CD4-positive, alpha-beta T cell (primary cell): ENCODE data around the gene DNAH11. TPM values are rescaled to one million over a fixed set of nuclear protein-coding genes. Genes with fewer than 3 reads are reported as not detected.

Experiments used
- ATAC-seq: fragments of 200-7000 bp; cut with Tn5 transposase; one replicate; pipeline ENCODE4 v1.10.0; 2022; ENCODE audit warnings: mild to moderate bottlenecking; ENCODE audit not compliant: poor library complexity
- CTCF ChIA-PET: fragments of 350-600 bp; sonication (Branson Sonifier 250); formaldehyde crosslinking; loops from one replicate; lab custom pipeline; 2021; ENCODE audit warnings: antibody characterized with exemption, inconsistent platforms; lab: Charles Lee
- POLR2A ChIA-PET: fragments of 350-600 bp; sonication (Branson Sonifier 250); formaldehyde crosslinking; loops from one replicate; lab custom pipeline; 2021; ENCODE audit warnings: antibody characterized with exemption, inconsistent platforms; lab: Charles Lee
- DNase-seq, 14 experiments: peaks; one replicate each; pipeline ENCODE4 v3.0.0-alpha.2; 2013 to 2020; ENCODE audit warnings: mixed read lengths in 2 of 14
- H3K27ac ChIP-seq, 2 donors: one replicate each; pipeline versions ENCODE4 v1.5.1 to v1.7.0; 2013; ENCODE audit warnings: low read length in 2 of 2, low read depth in 1 of 2, mild to moderate bottlenecking in 1 of 2
- H3K27me3 ChIP-seq, 2 experiments: 1 replicate in 1 of 2; 2 replicates in 1 of 2; pipeline versions ENCODE4 v1.6.1 to v1.7.0; 2013; ENCODE audit warnings: low read length in 2 of 2, control low read depth in 1 of 2, mild to moderate bottlenecking in 1 of 2, moderate library complexity in 1 of 2; ENCODE audit not compliant: insufficient read depth in 2 of 2, control insufficient read depth in 1 of 2
- H3K36me3 ChIP-seq: one replicate; pipeline ENCODE4 v1.6.1; 2013; ENCODE audit warnings: low read length, control low read depth; ENCODE audit not compliant: insufficient read depth
- H3K4me1 ChIP-seq: one replicate; pipeline ENCODE4 v1.6.1; 2013; ENCODE audit warnings: low read length, control low read depth; ENCODE audit not compliant: insufficient read depth
- H3K4me3 ChIP-seq: one replicate; pipeline ENCODE4 v1.5.1; 2013; ENCODE audit warnings: mild to moderate bottlenecking, low read length, moderate library complexity
- H3K9me3 ChIP-seq, 2 experiments: 1 replicate in 1 of 2; 2 replicates in 1 of 2; pipeline versions ENCODE4 v1.6.1 to v1.7.0; 2013; ENCODE audit warnings: low read length in 2 of 2, mild to moderate bottlenecking in 2 of 2, control low read depth in 1 of 2, moderate library complexity in 1 of 2; ENCODE audit not compliant: control insufficient read depth in 1 of 2, insufficient read depth in 1 of 2
- H3K27ac Mint-ChIP-seq: one replicate; pipeline ENCODE4 v1.8.0; 2020; ENCODE audit warnings: mixed read lengths
- H3K27me3 Mint-ChIP-seq: one replicate; pipeline ENCODE4 v1.8.0; 2021; ENCODE audit warnings: mixed read lengths
- H3K36me3 Mint-ChIP-seq: one replicate; pipeline ENCODE4 v1.8.0; 2021; ENCODE audit warnings: low read depth, mixed read lengths
- H3K4me1 Mint-ChIP-seq: one replicate; pipeline ENCODE4 v1.8.0; 2021; ENCODE audit warnings: low read depth, mixed read lengths
- H3K4me3 Mint-ChIP-seq: one replicate; pipeline ENCODE4 v1.8.0; 2020; ENCODE audit warnings: mild to moderate bottlenecking, mixed read lengths
- H3K9me3 Mint-ChIP-seq: one replicate; pipeline ENCODE4 v1.8.0; 2020; ENCODE audit warnings: mixed read lengths
- intact Hi-C, 2 experiments: fragments of 100-400 bp; cut with DNase I in 1 of 2; cut with micrococcal nuclease in 1 of 2; formaldehyde crosslinking; loops; one replicate each; pipeline versions ENCODE4 v1.15.1 to v1.9.0; 2023 to 2025; cut with DNase I, micrococcal nuclease
- total RNA-seq, 174 experiments: library from RNA in 2 of 174; stranded (reverse) in 2 of 174; gene quantifications; one replicate each; pipeline ENCODE4 v1.2.3 and lab custom pipeline; 2021 to 2026
- TF ChIP-seq, protein P1 (sequence below): fragments of 200-600 bp; IDR thresholded peaks from one replicate; pipeline ENCODE4 v1.8.0; 2022; ENCODE audit warnings: antibody characterized with exemption, mild to moderate bottlenecking

Gene DNAH11
- total RNA-seq, 2 experiments from 2014 or later, result 0.11 TPM; not detected in 1

DNA sequence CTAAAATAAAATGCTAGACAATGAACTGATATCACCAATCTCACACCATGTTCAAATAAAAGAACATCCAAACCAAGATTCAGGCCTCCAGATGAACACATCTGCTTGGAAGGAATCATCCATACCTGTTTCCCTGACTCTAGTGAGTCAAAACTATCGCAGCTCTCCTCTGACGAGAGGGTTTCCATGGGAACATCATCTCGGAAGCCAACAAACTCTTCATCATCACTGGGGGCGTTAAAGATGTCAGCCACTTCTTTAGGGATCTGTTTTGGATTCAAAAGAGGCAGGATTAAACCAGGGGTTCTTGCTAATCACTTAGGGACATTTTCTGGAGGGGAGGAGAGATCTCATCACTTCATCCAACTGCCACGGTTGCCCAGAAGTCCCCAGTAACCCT, 373.8 kb downstream of the DNAH11 start:
- no peak overlapping the region for H3K27ac Mint-ChIP-seq
- ATAC-seq, result no peak
- no peak overlapping the region for H3K4me3 Mint-ChIP-seq
- DNase-seq, result no peak
- Histone ChIP-seq H3K36me3 (no peaks in the 10 kb centered on the region), H3K27ac (no peak overlapping the region), H3K27me3 (no peaks in the 10 kb centered on the region), H3K4me3 (no peak overlapping the region), H3K4me1 (no peaks in the 10 kb centered on the region), H3K9me3 (no peaks in the 10 kb centered on the region)
- H3K27me3 Mint-ChIP-seq, result no peaks in the 10 kb centered on the region
- ChIA-PET CTCF (no interaction called here), POLR2A (no interaction called here)
- H3K9me3 Mint-ChIP-seq, result no peaks in the 10 kb centered on the region
- TF ChIP-seq, protein P1, sequence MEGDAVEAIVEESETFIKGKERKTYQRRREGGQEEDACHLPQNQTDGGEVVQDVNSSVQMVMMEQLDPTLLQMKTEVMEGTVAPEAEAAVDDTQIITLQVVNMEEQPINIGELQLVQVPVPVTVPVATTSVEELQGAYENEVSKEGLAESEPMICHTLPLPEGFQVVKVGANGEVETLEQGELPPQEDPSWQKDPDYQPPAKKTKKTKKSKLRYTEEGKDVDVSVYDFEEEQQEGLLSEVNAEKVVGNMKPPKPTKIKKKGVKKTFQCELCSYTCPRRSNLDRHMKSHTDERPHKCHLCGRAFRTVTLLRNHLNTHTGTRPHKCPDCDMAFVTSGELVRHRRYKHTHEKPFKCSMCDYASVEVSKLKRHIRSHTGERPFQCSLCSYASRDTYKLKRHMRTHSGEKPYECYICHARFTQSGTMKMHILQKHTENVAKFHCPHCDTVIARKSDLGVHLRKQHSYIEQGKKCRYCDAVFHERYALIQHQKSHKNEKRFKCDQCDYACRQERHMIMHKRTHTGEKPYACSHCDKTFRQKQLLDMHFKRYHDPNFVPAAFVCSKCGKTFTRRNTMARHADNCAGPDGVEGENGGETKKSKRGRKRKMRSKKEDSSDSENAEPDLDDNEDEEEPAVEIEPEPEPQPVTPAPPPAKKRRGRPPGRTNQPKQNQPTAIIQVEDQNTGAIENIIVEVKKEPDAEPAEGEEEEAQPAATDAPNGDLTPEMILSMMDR, result no peak
- intact Hi-C loops, result no loop called here
- peaks cover 5% of the 10 kb centered on the region for H3K4me1 Mint-ChIP-seq
- H3K36me3 Mint-ChIP-seq, result peaks cover 48% of the 10 kb centered on the region

DNA sequence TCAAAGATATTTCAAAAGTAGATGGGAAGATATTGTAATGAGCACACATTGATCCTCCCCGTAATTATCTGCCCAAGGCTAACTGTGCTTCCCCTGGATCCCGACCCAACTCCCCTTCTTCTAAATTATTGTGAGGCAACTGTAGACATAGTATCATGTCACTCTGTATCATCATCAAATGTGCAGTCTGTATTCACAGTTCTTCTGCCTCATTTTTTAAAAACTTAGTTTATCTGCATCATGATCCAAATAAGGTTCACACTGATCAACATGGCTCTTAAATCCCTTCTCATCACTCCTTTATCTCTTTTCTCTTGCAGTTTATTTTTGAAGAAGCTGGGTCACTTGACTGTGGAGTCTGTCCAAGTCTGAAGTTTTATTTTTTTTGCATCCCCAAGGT, 375.4 kb downstream of the DNAH11 start:
- Histone ChIP-seq H3K9me3 (no peaks in the 10 kb centered on the region), H3K27ac (no peak overlapping the region), H3K4me1 (no peaks in the 10 kb centered on the region), H3K27me3 (no peaks in the 10 kb centered on the region), H3K4me3 (no peak overlapping the region), H3K36me3 (no peaks in the 10 kb centered on the region)
- CTCF ChIA-PET, result no interaction called here
- H3K27ac Mint-ChIP-seq, result no peak overlapping the region
- H3K4me1 Mint-ChIP-seq, result peaks cover 5% of the 10 kb centered on the region
- TF ChIP-seq, protein P1, result no peak
- ATAC-seq, result no peak
- no peaks in the 10 kb centered on the region for H3K9me3 Mint-ChIP-seq
- intact Hi-C loops, result no loop called here
- H3K36me3 Mint-ChIP-seq, result peaks cover 35% of the 10 kb centered on the region
- POLR2A ChIA-PET, result no interaction called here
- H3K27me3 Mint-ChIP-seq, result no peaks in the 10 kb centered on the region
- H3K4me3 Mint-ChIP-seq, result no peak overlapping the region
- DNase-seq, result no peak

DNA sequence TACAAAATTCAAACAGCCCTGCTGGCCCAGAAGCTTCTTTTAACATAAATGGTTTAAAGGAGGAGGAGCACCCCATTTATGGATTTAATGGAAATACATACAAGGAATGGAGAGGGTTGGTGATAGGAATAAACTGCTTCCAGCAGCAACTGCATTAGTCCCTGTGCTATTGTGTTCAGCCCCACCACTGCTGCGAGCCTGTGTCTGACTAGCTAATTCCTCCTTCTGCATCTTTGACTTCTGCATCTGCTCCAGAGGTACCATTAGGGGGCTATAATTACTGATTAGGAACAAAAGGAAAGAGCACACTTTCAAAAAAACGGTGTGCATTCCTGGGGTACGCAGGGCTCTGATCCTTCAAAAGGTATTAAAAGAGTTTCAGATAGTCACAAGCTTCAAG, 378.1 kb downstream of the DNAH11 start:
- Histone ChIP-seq H3K27me3 (no peaks in the 10 kb centered on the region), H3K36me3 (no peaks in the 10 kb centered on the region), H3K4me1 (no peaks in the 10 kb centered on the region), H3K4me3 (no peak overlapping the region), H3K9me3 (no peaks in the 10 kb centered on the region), H3K27ac (no peak overlapping the region)
- H3K4me3 Mint-ChIP-seq, result no peak overlapping the region
- ATAC-seq, result no peak
- peaks cover 9% of the 10 kb centered on the region for H3K36me3 Mint-ChIP-seq
- TF ChIP-seq, protein P1, result no peak
- no peaks in the 10 kb centered on the region for H3K27me3 Mint-ChIP-seq
- intact Hi-C loops, result no loop called here
- no peaks in the 10 kb centered on the region for H3K9me3 Mint-ChIP-seq
- POLR2A ChIA-PET, result no interaction called here
- no peak for DNase-seq
- CTCF ChIA-PET, result interaction anchor here (0.7 kb wide), 1 partner anchor 13 kb away, joined by 3 read pairs; no protein-coding TSS in a partner anchor
- H3K27ac Mint-ChIP-seq, result no peak overlapping the region
- peaks cover 5% of the 10 kb centered on the region for H3K4me1 Mint-ChIP-seq
